HG03103 (cell line): ENCODE measurements around the gene TC2N.
"Not testable (repeated sequence)": the region's sequence is repeated elsewhere in the genome, so short reads cannot be mapped to it uniquely, and the experiment has no call there.

ENCODE experiments used
- ATAC-seq: cut with Tn5 transposase; IDR thresholded peaks from one replicate; pipeline ENCODE4 v1.9.1; 2021; ENCODE audit warnings: low read depth; ENCODE audit not compliant: unreplicated experiment

Gene TC2N

DNA sequence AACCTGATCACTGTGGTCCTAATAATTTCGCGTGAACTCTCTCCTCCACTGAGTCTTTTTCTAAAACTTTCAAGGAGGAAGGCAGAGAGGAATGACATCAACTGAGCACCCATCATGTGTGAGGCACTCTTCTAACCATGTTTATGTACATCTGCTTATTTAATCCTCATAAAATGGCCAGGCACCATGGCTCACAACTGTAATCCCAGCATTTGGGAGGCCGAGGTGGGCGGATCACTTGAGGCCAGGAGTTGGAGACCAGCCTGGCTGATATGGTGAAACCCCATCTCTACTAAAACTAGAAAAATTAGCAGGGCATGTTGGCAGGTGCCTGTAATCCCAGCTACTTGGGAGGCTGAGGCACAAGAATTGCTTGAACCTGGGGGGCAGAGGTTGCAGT, 4.1 kb upstream of the TC2N start:
- not testable (repeated sequence) for ATAC-seq

DNA sequence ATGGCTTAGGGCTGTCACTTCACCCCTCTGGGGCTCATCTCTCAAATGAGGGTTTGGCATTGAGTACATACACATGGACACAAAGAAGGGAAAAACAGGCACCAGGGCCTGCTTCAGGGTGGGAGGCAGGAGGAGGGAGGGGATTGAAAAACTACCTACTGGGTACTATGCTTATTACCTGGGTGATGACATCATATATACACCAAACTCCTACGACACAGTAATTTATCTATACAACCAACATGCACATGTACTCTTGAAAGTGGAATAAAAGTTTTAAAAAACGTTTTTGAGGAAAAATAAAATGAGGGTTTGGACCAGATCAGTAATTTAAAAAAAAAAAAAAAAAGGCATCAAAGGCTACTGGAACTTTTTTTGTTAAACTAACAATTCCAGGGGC, 3.6 kb upstream of the TC2N start:
- ATAC-seq = no peak

DNA sequence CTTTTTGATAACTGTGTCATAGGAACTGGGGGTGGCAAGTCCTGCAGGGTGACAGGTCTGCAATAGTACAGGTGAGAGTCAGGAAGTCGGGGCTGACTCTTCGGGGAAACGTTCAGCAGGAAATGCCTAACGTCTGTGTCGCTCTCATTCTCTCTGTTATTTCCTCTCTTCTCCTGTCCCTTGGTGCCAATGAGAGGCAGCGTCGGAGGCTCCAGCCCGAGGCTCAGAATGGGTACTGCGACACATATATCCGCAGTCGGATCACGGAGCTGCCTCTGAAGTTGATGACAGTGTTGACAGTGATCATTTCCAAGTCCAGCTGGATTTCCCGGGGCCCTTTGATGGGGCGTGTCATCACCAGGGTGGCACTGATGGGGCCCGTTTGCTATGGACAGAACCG, 2.7 kb upstream of the TC2N start:
- ATAC-seq = no peak

DNA sequence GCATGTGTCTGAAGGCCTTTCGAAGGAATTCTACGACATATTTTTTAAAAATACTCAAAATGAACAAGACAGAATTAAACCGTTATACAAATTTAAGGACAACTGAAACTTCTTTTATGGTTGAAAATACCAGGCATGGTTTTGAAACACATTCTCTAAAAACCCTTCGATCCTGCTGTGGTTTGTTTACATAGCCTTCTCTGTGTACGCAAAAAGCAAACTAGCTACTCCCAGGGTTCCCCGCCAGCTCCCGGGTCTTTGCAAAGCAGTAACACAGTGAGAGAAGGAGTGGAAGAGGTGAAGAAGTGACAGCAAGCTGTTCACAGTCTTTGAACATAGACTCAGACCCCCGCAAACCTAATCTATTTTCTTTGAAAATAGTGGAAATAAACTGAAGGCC, 2.2 kb upstream of the TC2N start:
- ATAC-seq = no peak

DNA sequence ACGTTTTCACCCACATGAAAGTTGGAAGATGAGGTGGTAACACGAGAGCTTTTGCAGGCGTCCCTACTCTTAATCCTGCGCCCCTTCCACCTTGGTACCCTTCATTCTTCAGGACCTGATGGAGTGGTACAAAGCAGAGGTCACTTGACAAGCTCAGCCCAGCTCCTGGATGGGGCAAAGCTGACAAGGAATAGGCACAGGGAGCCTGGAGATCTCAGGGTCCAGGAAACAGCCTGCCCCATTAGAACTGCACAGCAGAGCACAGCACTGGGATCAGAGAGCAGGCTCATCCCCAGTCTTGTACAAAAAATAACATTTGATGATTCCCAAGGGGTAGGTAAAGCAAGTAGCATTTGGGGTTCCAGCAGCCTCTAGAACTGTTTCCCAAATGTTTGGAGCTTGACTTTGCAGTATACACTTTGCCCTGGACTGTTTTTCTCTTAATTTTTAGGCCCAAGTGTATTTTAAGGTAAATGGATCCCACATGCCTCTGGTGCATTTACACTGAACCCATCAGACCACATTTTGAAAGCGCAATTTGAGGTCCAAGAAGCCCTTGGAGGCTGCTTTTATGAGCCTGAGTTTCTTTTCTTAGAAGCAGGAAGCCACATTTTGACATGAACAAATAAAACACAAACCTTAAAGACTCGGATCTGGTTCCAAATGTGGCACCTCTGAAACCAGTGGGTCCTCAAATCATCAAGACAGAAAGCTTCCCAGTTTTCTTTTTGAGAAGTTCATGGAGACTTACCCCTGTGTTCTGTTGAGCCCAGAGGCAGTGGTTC, 633 bp downstream of the TC2N start:
- ATAC-seq = no peak

DNA sequence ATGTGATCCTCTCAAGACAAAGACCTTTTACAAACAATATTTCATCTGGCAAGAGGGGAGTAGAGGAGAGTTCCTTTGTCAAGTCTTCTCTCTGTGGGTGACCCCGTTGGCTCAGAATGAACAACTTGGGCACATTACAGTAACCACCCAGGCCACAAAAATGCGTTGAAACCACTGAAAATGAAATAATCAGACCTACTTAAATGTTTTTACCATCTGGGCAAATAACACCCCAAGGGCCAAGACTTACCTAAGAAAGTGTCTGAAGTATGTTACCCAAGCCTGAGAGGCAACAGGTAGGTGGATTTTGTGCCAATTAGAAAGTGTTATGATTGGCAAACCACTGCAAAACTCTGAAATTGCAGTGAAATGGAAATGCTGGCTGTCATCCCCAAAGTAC, 1.3 kb downstream of the TC2N start:
- no peak for ATAC-seq

DNA sequence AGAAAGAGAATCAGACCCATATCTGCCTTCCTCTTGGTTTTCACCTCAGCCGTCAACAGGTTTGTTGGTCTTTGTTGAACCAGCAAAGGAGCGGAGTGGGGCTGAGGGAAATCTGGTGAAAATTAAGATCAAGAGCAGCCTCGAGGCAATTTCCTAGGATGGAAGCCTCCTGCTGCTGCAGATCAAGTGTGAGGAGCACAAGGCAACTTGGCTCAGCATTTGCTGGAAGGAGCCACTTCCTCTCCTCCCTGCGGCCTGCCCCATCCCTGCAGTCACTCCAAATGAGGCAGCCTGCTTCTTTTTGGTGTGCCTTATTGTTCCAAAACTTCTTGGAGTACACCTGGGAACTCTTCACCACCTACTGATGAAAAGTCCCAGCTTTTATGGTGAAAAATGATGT, 4.9 kb downstream of the TC2N start:
- no peak for ATAC-seq

GRCh38 chr14:91861091-91861490, 6.2 kb downstream of the TC2N start:
- no peak for ATAC-seq

DNA sequence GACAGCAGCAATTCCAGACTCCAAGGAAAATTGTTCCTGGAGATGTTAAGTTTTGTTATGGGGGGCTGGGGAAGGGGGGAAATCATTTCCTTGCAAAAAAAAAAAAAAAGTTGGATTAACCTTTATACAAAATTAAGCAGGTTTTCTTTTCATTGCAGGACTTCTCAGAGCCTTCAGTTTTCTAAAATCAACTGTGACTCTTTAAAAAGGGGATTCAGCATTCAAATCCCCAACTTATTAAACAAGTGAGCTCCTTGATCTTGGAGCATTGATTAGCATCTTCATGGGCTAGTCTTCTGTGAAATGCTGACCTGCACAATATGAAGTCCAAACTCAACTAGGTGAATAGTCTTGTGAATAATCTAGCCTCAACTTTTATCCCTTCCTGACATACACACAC, 7.1 kb downstream of the TC2N start:
- no peak for ATAC-seq

GRCh38 chr14:91858536-91859275, 8.6 kb downstream of the TC2N start:
- ATAC-seq = no peak

GRCh38 chr14:91857614-91858013, 9.7 kb downstream of the TC2N start:
- no peak for ATAC-seq

- no peak for ATAC-seq
These were observed 12.9 kb downstream of the TC2N start for GRCh38 chr14:91854327-91854934.

- no peak for ATAC-seq
These were observed 15.8 kb downstream of the TC2N start for GRCh38 chr14:91851563-91851962.

GRCh38 chr14:91848504-91849001, 18.8 kb downstream of the TC2N start:
- ATAC-seq = no peak

DNA sequence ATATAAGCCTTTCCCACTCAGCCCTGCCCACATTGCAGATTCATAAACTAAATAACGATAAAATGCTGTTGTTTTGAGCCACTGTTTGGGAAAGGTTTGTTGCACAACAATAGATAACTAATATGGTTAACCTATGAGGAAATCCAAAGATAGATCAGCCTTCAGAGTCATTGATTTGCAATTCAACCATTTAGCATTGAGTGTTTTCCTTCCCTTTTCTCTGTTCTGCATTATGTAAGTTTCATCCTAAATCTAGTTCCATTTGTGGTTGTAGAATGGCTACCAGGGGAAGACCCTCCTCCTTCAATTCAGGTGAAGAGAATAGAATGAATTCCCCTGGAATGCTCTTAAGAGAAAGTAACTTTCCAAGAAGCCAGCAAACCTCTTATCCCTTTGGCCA, 19.6 kb downstream of the TC2N start:
- ATAC-seq = no peak

DNA sequence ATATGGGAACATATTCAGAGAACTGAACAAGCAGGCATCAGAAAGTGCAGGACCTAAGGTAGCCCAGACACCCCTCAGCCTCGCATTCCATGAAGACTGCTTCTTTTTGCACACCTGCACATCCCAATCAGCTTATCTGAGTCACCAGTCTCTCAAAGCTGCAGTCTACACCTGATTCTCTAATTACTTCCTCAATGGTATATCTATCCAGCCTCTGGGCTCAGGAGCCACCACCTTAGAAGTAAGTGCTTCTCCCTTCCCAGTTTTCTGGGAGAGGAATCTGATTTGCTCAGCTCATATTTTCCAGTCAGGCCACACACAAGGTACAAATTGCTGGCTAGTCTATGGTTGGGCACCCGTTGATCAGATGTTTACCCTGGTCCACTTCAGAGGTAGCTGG, 21.7 kb downstream of the TC2N start:
- ATAC-seq = no peak

DNA sequence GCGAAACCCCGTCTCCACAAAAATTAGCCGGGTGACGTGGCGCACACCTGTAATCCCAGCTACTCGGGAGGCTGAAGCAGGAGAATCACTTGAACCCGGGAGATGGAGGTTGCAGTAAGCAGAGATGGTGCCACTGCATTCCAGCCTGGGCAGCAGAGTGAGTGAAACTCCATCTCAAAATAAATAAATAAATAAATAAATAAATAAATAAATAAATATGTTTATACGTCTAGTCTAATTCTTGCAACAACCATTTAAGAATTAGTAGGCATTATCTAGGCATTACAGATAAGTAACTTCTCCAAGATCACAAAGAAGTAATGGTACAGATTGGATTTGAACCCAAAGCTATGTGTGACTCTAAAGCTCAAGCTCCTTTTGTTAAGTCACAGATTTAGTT, 22.3 kb downstream of the TC2N start:
- ATAC-seq = not testable (repeated sequence)

DNA sequence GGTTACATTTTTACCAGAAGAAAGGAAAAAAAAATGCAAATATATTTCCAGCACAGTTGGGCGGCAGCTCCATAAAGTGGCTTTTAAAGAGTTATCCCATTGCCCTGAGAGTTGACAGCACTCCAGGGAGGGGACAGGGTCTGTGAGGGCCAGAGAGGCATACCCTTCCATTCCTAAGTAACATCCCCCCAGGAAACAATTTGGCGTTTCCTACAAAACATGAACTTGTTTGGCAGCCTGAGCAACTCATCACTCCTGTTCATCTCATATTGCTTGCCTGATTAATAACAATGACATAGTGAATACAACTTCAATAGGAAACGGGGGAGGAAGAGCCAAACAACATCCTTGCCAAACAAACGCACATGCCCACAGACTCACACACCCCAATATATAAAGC, 23.3 kb downstream of the TC2N start:
- ATAC-seq = no peak

GRCh38 chr14:91843437-91843836, 23.9 kb downstream of the TC2N start:
- no peak for ATAC-seq

DNA sequence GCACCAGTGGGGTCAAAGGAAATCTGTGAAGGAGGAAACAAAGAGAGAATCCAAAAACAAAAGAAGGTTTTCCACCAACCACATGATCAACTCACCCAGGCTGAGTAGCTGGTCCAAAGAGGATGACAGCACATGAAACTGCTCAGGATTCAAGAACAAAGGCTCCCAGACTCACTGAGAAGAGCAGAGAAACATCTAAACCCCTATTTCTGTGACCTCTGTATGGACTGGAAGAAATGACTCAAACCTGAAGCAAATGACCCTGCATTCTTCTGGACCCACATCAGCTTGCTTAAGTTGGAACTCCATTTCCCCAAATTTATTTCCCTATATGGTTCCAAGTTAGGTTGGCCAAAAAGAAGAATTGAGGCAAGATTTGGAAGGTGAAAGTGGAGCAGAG, 26.3 kb downstream of the TC2N start:
- no peak for ATAC-seq

- no peak for ATAC-seq
These were observed 27.6 kb downstream of the TC2N start for GRCh38 chr14:91839749-91840148.

DNA sequence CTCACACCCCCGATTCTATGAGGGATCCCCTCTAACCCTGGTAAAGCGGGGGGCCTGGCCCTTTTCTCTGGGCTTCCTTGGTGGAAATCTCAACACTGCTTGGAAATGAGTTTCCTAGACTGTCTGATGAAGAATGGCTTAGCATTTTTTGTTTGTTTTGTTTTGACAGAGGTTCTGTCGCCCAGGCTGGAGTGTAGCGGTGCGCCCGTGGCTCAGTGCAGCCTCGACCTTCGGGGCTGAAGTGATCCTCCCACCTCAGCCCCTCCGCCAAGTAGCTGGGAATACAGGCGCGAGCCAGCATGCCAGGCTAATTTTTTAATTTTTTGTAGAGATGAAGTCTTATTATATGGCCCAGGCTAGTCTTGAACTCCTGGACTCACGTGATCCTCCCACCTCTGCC, 30.3 kb downstream of the TC2N start:
- no peak for ATAC-seq
